GM23338 (cell line): Measurements from ENCODE around the gene F2RL3. TPM values are rescaled to one million over a fixed set of nuclear protein-coding genes. Genes with fewer than 3 reads are reported as not detected.
"Not testable (repeated sequence)": the region's sequence is repeated elsewhere in the genome, so short reads cannot be mapped to it uniquely, and the experiment has no call there.

Experiments
- ATAC-seq: fragments of 200-7000 bp; cut with Tn5 transposase; 3 replicates; pipeline ENCODE4 v1.9.1; 2020
- DNase-seq: peaks from one replicate; pipeline ENCODE4 v3.0.0-alpha.2; 2015; ENCODE audit warnings: low spot score
- H2AFZ ChIP-seq: fragments of 200-600 bp; sonication (generic); 2 replicates; pipeline ENCODE4 v1.8.0; 2016; ENCODE audit warnings: antibody characterized with exemption, mild to moderate bottlenecking, moderate library complexity
- H3F3A ChIP-seq: fragments of 200-600 bp; sonication (generic); replicated peaks from 2 replicates; pipeline ENCODE4 v1.8.0; 2017; ENCODE audit warnings: antibody characterized with exemption, mixed run types, low read depth
- H3K27ac ChIP-seq: fragments of 200-600 bp; sonication (generic); 2 replicates; pipeline ENCODE4 v1.6.1; 2016; ENCODE audit warnings: low read depth
- H3K27me3 ChIP-seq: fragments of 200-600 bp; sonication (generic); 2 replicates; pipeline ENCODE4 v1.8.0; 2016; ENCODE audit warnings: mild to moderate bottlenecking, mixed run types, moderate library complexity; ENCODE audit not compliant: insufficient read depth
- H3K36me3 ChIP-seq: fragments of 200-600 bp; sonication (generic); 2 replicates; pipeline ENCODE4 v1.8.0; 2016; ENCODE audit warnings: mild to moderate bottlenecking; ENCODE audit not compliant: insufficient read depth
- H3K4me1 ChIP-seq: fragments of 200-600 bp; sonication (generic); 2 replicates; pipeline ENCODE4 v1.8.0; 2016; ENCODE audit warnings: mild to moderate bottlenecking, moderate library complexity; ENCODE audit not compliant: insufficient read depth
- H3K4me2 ChIP-seq: fragments of 200-600 bp; sonication (generic); 2 replicates; pipeline ENCODE4 v1.7.1; 2017; ENCODE audit warnings: mixed run types
- H3K4me3 ChIP-seq: fragments of 200-600 bp; sonication (generic); 2 replicates; pipeline ENCODE4 v1.6.1; 2016; ENCODE audit warnings: mixed run types
- H3K79me2 ChIP-seq: fragments of 200-600 bp; sonication (generic); replicated peaks from 2 replicates; pipeline ENCODE4 v1.8.0; 2017; ENCODE audit warnings: mild to moderate bottlenecking; ENCODE audit not compliant: insufficient read depth
- H3K9me2 ChIP-seq: fragments of 200-600 bp; sonication (generic); 2 replicates; pipeline ENCODE4 v1.8.0; 2017; ENCODE audit not compliant: insufficient read depth
- H4K20me1 ChIP-seq: fragments of 200-600 bp; sonication (generic); replicated peaks from 2 replicates; pipeline ENCODE4 v1.8.0; 2017; ENCODE audit warnings: mild to moderate bottlenecking; ENCODE audit not compliant: insufficient read depth
- H3K27ac Mint-ChIP-seq: 2 replicates; pipeline ENCODE4 v1.8.0; 2020; ENCODE audit warnings: inconsistent platforms, mild to moderate bottlenecking, moderate library complexity, mixed read lengths
- H3K27me3 Mint-ChIP-seq: 3 replicates; pipeline ENCODE4 v1.8.0; 2022; ENCODE audit warnings: low read depth, mild to moderate bottlenecking, moderate library complexity, mixed read lengths, inconsistent platforms; ENCODE audit not compliant: insufficient read depth, poor library complexity
- H3K36me3 Mint-ChIP-seq: 3 replicates; pipeline ENCODE4 v1.8.0; 2021; ENCODE audit warnings: low read depth, mild to moderate bottlenecking, inconsistent platforms, moderate library complexity, mixed read lengths
- H3K4me1 Mint-ChIP-seq: 3 replicates; pipeline ENCODE4 v1.8.0; 2020; ENCODE audit warnings: mild to moderate bottlenecking, inconsistent platforms, mixed read lengths
- H3K4me3 Mint-ChIP-seq: 3 replicates; pipeline ENCODE4 v1.8.0; 2021; ENCODE audit warnings: moderate library complexity, mild to moderate bottlenecking, inconsistent platforms, mixed read lengths
- H3K9me3 Mint-ChIP-seq: 3 replicates; pipeline ENCODE4 v1.8.0; 2020; ENCODE audit warnings: moderate library complexity, mild to moderate bottlenecking, inconsistent platforms, mixed read lengths
- ETS1 ChIP-seq: IDR thresholded peaks from 2 replicates; pipeline ENCODE4 v1.6.1; 2016; ENCODE audit warnings: antibody characterized with exemption
- EZH2 ChIP-seq: fragments of 200-600 bp; sonication (generic); IDR thresholded peaks from one replicate; pipeline ENCODE4 v1.8.0; 2017; ENCODE audit warnings: antibody characterized with exemption, mild to moderate bottlenecking, low read depth; ENCODE audit not compliant: unreplicated experiment
- EZH2phosphoT487 ChIP-seq: fragments of 200-600 bp; sonication (generic); IDR thresholded peaks from one replicate; pipeline ENCODE4 v1.8.1; 2018; ENCODE audit warnings: antibody characterized with exemption; ENCODE audit not compliant: unreplicated experiment
- NANOG ChIP-seq: IDR thresholded peaks from 2 replicates; pipeline ENCODE4 v1.6.1; 2016; ENCODE audit warnings: antibody characterized with exemption, borderline replicate concordance
- POLR2AphosphoS5 ChIP-seq: IDR thresholded peaks from 2 replicates; pipeline ENCODE4 v1.6.1; 2016; ENCODE audit warnings: antibody characterized with exemption, low read depth
- STAT1 ChIP-seq: IDR thresholded peaks from one replicate; pipeline ENCODE4 v1.6.1; 2016; ENCODE audit warnings: antibody characterized with exemption; ENCODE audit not compliant: unreplicated experiment
- ZNF114 ChIP-seq: fragments of 250-450 bp; sonication (Bioruptor Pico); IDR thresholded peaks from 2 replicates; pipeline ENCODE4 v1.5.0; 2020; ENCODE audit warnings: mild to moderate bottlenecking, moderate library complexity
- polyA plus RNA-seq: library from polyadenylated mRNA; unstranded; fragments of >200 nt; fragmentation: Nextera tagmentation; extraction: Ambion mirVana; gene quantifications from 2 replicates; pipeline ENCODE4 v1.2.1, GENCODE V29; 2016
- small RNA-seq: library from RNA; depleted of rRNA; stranded (forward); fragments of <200 nt; gene quantifications from one replicate; pipeline ENCODE3, GENCODE V24; 2014; ENCODE audit warnings: low replicate concordance
- total RNA-seq: library from RNA; depleted of rRNA; stranded (reverse); fragments of >200 nt; shearing (Covaris generic); gene quantifications from 2 replicates; pipeline ENCODE4 v1.2.3, GENCODE V29; 2014; rRNA removed

Gene F2RL3
- total and polyA plus RNA-seq, 2 experiments from 2014 or later, result not detected

- H3K4me3 ChIP-seq, result no peak overlapping the region
- H3K27ac Mint-ChIP-seq, result no peak overlapping the region
Measured at GRCh38 chr19:16938211-16938610, 49.4 kb downstream of the F2RL3 start.

GRCh38 chr19:16940063-16940462, 51.3 kb downstream of the F2RL3 start:
- not testable (repeated sequence) for H3K27me3 ChIP-seq, H4K20me1 ChIP-seq, H3K9me2 ChIP-seq, H3K4me1 Mint-ChIP-seq, H3F3A ChIP-seq, H3K27me3 Mint-ChIP-seq, H3K4me3 ChIP-seq, ATAC-seq, H3K4me3 Mint-ChIP-seq, H3K4me1 ChIP-seq, H3K36me3 ChIP-seq, H3K36me3 Mint-ChIP-seq, H3K27ac Mint-ChIP-seq, H3K79me2 ChIP-seq, H3K27ac ChIP-seq, H2AFZ ChIP-seq, DNase-seq, H3K4me2 ChIP-seq
- peaks cover 18% of the 10 kb centered on the region for H3K9me3 Mint-ChIP-seq

More at GRCh38 chr19:16938211-16938610, 49.4 kb downstream of the F2RL3 start:
- no peaks in the 10 kb centered on the region for H3K79me2 ChIP-seq
- H2AFZ ChIP-seq, result no peak overlapping the region
- no peak overlapping the region for H3K27ac ChIP-seq
- ATAC-seq (no peak; the same call in 2 of the 3 replicates), DNase-seq (no peak)
- no peaks in the 10 kb centered on the region for H3K36me3 ChIP-seq
- H4K20me1 ChIP-seq, result no peaks in the 10 kb centered on the region
- Mint-ChIP-seq H3K4me3 (no peak overlapping the region), H3K36me3 (peaks cover 20% of the 10 kb centered on the region), H3K27me3 (peaks cover 4% of the 10 kb centered on the region), H3K9me3 (peaks cover 32% of the 10 kb centered on the region), H3K4me1 (no peaks in the 10 kb centered on the region)
- H3F3A ChIP-seq, result no peaks in the 10 kb centered on the region
- H3K4me2 ChIP-seq, result no peak overlapping the region
- H3K27me3 ChIP-seq, result no peaks in the 10 kb centered on the region
- H3K9me2 ChIP-seq, result no peaks in the 10 kb centered on the region
- no peaks in the 10 kb centered on the region for H3K4me1 ChIP-seq
- TF ChIP-seq ETS1 (no peak), ZNF114 (CRISPR knock-in tag) (no peak), NANOG (no peak), EZH2 (no peak), POLR2AphosphoS5 (no peak), EZH2phosphoT487 (no peak), STAT1 (no peak)

- Mint-ChIP-seq H3K36me3 (peaks cover 6% of the 10 kb centered on the region; the same call in 1 of the 3 replicates), H3K4me1 (no peaks in the 10 kb centered on the region), H3K27ac (no peak overlapping the region), H3K9me3 (peaks cover 13% of the 10 kb centered on the region), H3K4me3 (no peak overlapping the region), H3K27me3 (peaks cover 5% of the 10 kb centered on the region)
- no peaks in the 10 kb centered on the region for H3K79me2 ChIP-seq
- no peak overlapping the region for H3K4me2 ChIP-seq
- H3F3A ChIP-seq, result peaks cover under 1% of the 10 kb centered on the region; the same call in 1 of the 2 replicates
- H3K9me2 ChIP-seq, result no peaks in the 10 kb centered on the region
- H3K4me1 ChIP-seq, result no peaks in the 10 kb centered on the region
- no peak for TF ChIP-seq POLR2AphosphoS5
- H3K27me3 ChIP-seq, result no peaks in the 10 kb centered on the region
- ATAC-seq (no peak), DNase-seq (no peak)
- no peak overlapping the region for H3K4me3 ChIP-seq
- no peak overlapping the region for H2AFZ ChIP-seq
- no peak overlapping the region for H3K27ac ChIP-seq
- no peaks in the 10 kb centered on the region for H4K20me1 ChIP-seq
- H3K36me3 ChIP-seq, result no peaks in the 10 kb centered on the region
Measured at GRCh38 chr19:16940626-16941025, 51.8 kb downstream of the F2RL3 start.

Small RNA genes within 50 kb of the gene (small RNA-seq; reads per million reads assigned to genes)
- not detected for gene RN7SL823P
- not detected for gene RN7SL835P

Other genes starting within 250 kb of the F2RL3 start
- gene SMIM7, start 228.9 kb upstream of the F2RL3 start, total RNA-seq, result 64.2 and 81.7 TPM in 2 replicates
- 84.5 and 91.3 TPM in 2 replicates for gene SMIM7, start 228.9 kb upstream of the F2RL3 start, polyA plus RNA-seq
- 11.3 and 14.1 TPM in 2 replicates for gene TMEM38A, start 227.9 kb upstream of the F2RL3 start, total RNA-seq
- 5.9 and 7.6 TPM in 2 replicates for gene TMEM38A, start 227.9 kb upstream of the F2RL3 start, polyA plus RNA-seq
- gene NWD1, start 169.2 kb upstream of the F2RL3 start, total RNA-seq, result 0.03 TPM in 1 of 2 replicates, not detected in the other
- gene NWD1, start 169.2 kb upstream of the F2RL3 start, polyA plus RNA-seq, result 0.06 TPM in 1 of 2 replicates, not detected in the other
- 68.6 and 80.0 TPM in 2 replicates for gene SIN3B, start 59.6 kb upstream of the F2RL3 start, total RNA-seq
- 36.0 and 37.6 TPM in 2 replicates for gene SIN3B, start 59.6 kb upstream of the F2RL3 start, polyA plus RNA-seq
- gene CPAMD8, start 137.8 kb downstream of the F2RL3 start, total RNA-seq, result 11.8 and 14.1 TPM in 2 replicates
- 4.4 and 4.6 TPM in 2 replicates for gene CPAMD8, start 137.8 kb downstream of the F2RL3 start, polyA plus RNA-seq
- 10.6 and 11.1 TPM in 2 replicates for gene HAUS8, start 186.5 kb downstream of the F2RL3 start, total RNA-seq
- gene HAUS8, start 186.5 kb downstream of the F2RL3 start, polyA plus RNA-seq, result 33.3 and 35.5 TPM in 2 replicates
- gene MYO9B, start 186.8 kb downstream of the F2RL3 start, total RNA-seq, result 61.3 and 65.6 TPM in 2 replicates
- 28.7 and 29.0 TPM in 2 replicates for gene MYO9B, start 186.8 kb downstream of the F2RL3 start, polyA plus RNA-seq